Measurements from ENCODE around the gene MMP28. TPM values are rescaled to one million over a fixed set of nuclear protein-coding genes. Genes with fewer than 3 reads are reported as not detected.
A peak's percentile ranks its signal among the peaks of the same experiment; 100 is the strongest.

The MMP28 gene
- total RNA-seq, result 13.2 TPM
- polyA plus RNA-seq, result 48.6 TPM

DNA sequence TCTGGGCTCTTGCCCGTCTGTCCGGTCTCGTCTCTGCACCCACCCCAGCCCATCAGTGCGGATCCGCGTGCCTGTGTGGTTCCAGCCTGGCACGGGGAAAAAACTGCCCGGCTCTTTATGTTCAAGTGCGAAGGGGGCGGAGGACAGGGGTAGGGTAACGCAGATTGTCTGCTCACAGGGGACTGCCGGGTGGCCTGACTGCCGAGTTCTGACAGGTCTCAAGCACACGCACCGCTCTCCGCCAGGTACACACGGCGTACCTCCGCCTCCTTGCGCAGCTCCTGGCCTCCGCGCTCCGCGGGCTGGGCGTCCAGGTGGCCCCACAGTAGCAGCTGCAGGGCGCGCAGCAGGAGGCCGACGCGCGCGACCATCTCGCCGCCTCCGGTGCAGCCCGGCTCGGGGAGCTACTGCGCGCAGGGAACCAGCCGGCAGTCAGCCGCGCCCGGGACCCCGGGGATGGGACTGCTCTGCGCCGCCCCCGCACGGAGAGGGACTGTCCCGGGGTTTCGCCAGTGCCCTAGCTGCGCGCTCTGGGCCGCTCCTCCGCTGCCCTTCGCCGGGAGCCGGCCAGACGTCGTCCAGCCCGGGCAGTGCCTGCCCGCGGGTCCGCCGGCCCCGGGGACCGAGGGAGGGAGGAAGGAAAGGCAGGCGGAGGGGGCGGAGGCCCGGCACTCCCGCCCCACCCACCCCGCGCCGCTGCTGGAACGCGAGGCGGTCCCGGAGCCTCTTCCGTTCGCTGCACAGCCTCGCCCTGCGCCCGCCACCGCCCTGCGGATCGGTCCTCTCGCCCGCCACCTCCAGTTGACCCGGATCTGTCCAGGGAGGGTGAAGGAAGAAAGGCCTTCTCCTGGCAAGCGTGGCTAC is at the start of gene MMP28:
MMP28 (minus strand) TSS at position 635 of the 864 bp plus-strand sequence; CDS start at position 371, 264 bp downstream.
- no peaks in the 10 kb centered on the region for H3K36me3 ChIP-seq (ENCODE audit: insufficient read depth)
- peak within 1 kb of the TSS; percentile 25 for H3K27ac ChIP-seq (ENCODE audit: low read depth)
- H3K4me1 ChIP-seq (ENCODE audit: insufficient read depth), result no peaks in the 10 kb centered on the region
- H3K4me3 ChIP-seq (ENCODE audit: low read depth, low read length), result peak within 1 kb of the TSS; percentile 46
- DNase-seq (ENCODE audit: extremely low spot score), result no peak
- 1% methylated on average over 89 of the region's 89 CpGs for WGBS

GRCh38 chr17:35844547-35844946 is 49.1 kb upstream of the MMP28 start:
- H3K36me3 ChIP-seq (ENCODE audit: insufficient read depth), result peaks cover 13% of the 10 kb centered on the region
- no peak overlapping the region for H3K4me3 ChIP-seq (ENCODE audit: low read depth, low read length)
- H3K4me1 ChIP-seq (ENCODE audit: insufficient read depth), result no peaks in the 10 kb centered on the region
- no peak for DNase-seq (ENCODE audit: extremely low spot score)
- 97% methylated on average over 19 of the region's 19 CpGs for WGBS
- no peak overlapping the region for H3K27ac ChIP-seq (ENCODE audit: low read depth)

- peaks cover 17% of the 10 kb centered on the region for H3K36me3 ChIP-seq (ENCODE audit: insufficient read depth)
- no peaks in the 10 kb centered on the region for H3K4me1 ChIP-seq (ENCODE audit: insufficient read depth)
- 91% methylated on average over 2 of the region's 2 CpGs for WGBS
- no peak for DNase-seq (ENCODE audit: extremely low spot score)
- no peak overlapping the region for H3K27ac ChIP-seq (ENCODE audit: low read depth)
- H3K4me3 ChIP-seq (ENCODE audit: low read depth, low read length), result no peak overlapping the region
These were observed 48.3 kb upstream of the MMP28 start for GRCh38 chr17:35843698-35844097.

- 97% methylated on average over 5 of the region's 5 CpGs for WGBS
- H3K4me1 ChIP-seq (ENCODE audit: insufficient read depth), result no peaks in the 10 kb centered on the region
- DNase-seq (ENCODE audit: extremely low spot score), result no peak
- no peak overlapping the region for H3K27ac ChIP-seq (ENCODE audit: low read depth)
- H3K36me3 ChIP-seq (ENCODE audit: insufficient read depth), result peaks cover 10% of the 10 kb centered on the region
- H3K4me3 ChIP-seq (ENCODE audit: low read depth, low read length), result no peak overlapping the region
These were observed 46.8 kb upstream of the MMP28 start for GRCh38 chr17:35842239-35842638.

- Histone ChIP-seq H3K27ac (ENCODE audit: low read depth) (no peak overlapping the region), H3K4me3 (ENCODE audit: low read depth, low read length) (no peak overlapping the region), H3K36me3 (ENCODE audit: insufficient read depth) (peaks cover 9% of the 10 kb centered on the region), H3K4me1 (ENCODE audit: insufficient read depth) (no peaks in the 10 kb centered on the region)
- no peak for DNase-seq (ENCODE audit: extremely low spot score)
- WGBS, result 83% methylated on average over 4 of the region's 4 CpGs
These were observed 46.1 kb upstream of the MMP28 start for GRCh38 chr17:35841505-35841904.

GRCh38 chr17:35841101-35841500 is 45.7 kb upstream of the MMP28 start:
- Histone ChIP-seq H3K4me3 (ENCODE audit: low read depth, low read length) (no peak overlapping the region), H3K4me1 (ENCODE audit: insufficient read depth) (no peaks in the 10 kb centered on the region), H3K36me3 (ENCODE audit: insufficient read depth) (peaks cover 9% of the 10 kb centered on the region), H3K27ac (ENCODE audit: low read depth) (no peak overlapping the region)
- no peak for DNase-seq (ENCODE audit: extremely low spot score)
- WGBS, result 92% methylated on average over 3 of the region's 3 CpGs

DNA sequence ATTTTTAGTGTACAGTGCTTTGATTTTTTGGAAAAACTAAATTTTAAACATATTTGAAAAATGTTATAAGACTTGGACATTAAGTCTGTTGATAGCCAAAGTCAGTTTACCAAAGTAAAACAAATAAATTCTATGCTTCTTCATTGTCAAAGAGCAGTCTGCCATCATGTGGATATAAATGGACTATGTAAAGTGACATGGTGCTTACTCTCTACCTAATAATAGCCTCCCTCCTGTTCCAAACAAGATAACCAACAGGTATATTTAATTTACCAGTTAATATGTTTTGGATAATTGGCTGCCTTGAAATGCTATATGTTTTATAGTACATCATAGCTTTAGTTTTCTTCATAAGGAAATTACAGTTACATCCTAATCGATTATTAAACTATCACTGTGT is 29.8 kb upstream of the MMP28 start:
- Histone ChIP-seq H3K36me3 (ENCODE audit: insufficient read depth) (peaks cover 4% of the 10 kb centered on the region), H3K27ac (ENCODE audit: low read depth) (no peak overlapping the region), H3K4me1 (ENCODE audit: insufficient read depth) (no peaks in the 10 kb centered on the region), H3K4me3 (ENCODE audit: low read depth, low read length) (no peak overlapping the region)
- no peak for DNase-seq (ENCODE audit: extremely low spot score)
- WGBS, result 97% methylated on average over 1 of the region's 1 CpG

- DNase-seq (ENCODE audit: extremely low spot score), result no peak
- peaks cover 5% of the 10 kb centered on the region for H3K36me3 ChIP-seq (ENCODE audit: insufficient read depth)
- no peaks in the 10 kb centered on the region for H3K4me1 ChIP-seq (ENCODE audit: insufficient read depth)
- no peak overlapping the region for H3K4me3 ChIP-seq (ENCODE audit: low read depth, low read length)
- no peak overlapping the region for H3K27ac ChIP-seq (ENCODE audit: low read depth)
- 74% methylated on average over 2 of the region's 2 CpGs for WGBS
These were observed 25.9 kb upstream of the MMP28 start for GRCh38 chr17:35821308-35821707.

GRCh38 chr17:35819455-35819854 is 24.0 kb upstream of the MMP28 start:
- DNase-seq (ENCODE audit: extremely low spot score), result no peak
- 60% methylated on average over 1 of the region's 1 CpG for WGBS
- no peak overlapping the region for H3K27ac ChIP-seq (ENCODE audit: low read depth)
- peaks cover 5% of the 10 kb centered on the region for H3K36me3 ChIP-seq (ENCODE audit: insufficient read depth)
- peaks cover 2% of the 10 kb centered on the region for H3K4me1 ChIP-seq (ENCODE audit: insufficient read depth)
- no peak overlapping the region for H3K4me3 ChIP-seq (ENCODE audit: low read depth, low read length)

- 43% methylated on average over 1 of the region's 1 CpG for WGBS
- peaks cover 2% of the 10 kb centered on the region for H3K36me3 ChIP-seq (ENCODE audit: insufficient read depth)
- no peak for DNase-seq (ENCODE audit: extremely low spot score)
- peaks cover 2% of the 10 kb centered on the region for H3K4me1 ChIP-seq (ENCODE audit: insufficient read depth)
- no peak overlapping the region for H3K27ac ChIP-seq (ENCODE audit: low read depth)
- no peak overlapping the region for H3K4me3 ChIP-seq (ENCODE audit: low read depth, low read length)
These were observed 21.8 kb upstream of the MMP28 start for GRCh38 chr17:35817196-35817595.

DNA sequence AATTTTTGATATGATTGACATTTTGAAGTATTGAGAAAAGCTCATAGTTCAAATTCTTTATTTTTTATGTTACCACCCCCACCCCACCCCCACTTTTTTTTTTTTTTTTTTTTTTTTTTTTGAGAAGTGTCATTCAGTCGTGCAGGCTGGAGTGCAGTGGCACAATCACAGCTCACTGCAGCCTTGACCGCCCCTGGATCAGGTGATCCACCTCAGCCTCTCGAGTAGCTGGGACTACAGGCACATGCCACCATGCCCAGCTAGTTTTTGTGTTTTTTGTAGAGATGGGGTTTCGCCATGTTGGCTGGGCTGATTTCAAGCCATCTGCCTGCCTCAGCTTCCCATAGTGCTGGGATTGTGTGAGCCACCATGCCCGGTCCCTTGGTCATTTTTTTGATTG is 21.3 kb upstream of the MMP28 start:
- Histone ChIP-seq H3K36me3 (ENCODE audit: insufficient read depth) (peaks cover 2% of the 10 kb centered on the region), H3K4me3 (ENCODE audit: low read depth, low read length) (no peak overlapping the region), H3K4me1 (ENCODE audit: insufficient read depth) (peaks cover 2% of the 10 kb centered on the region), H3K27ac (ENCODE audit: low read depth) (no peak overlapping the region)
- 78% methylated on average over 5 of the region's 5 CpGs for WGBS
- no peak for DNase-seq (ENCODE audit: extremely low spot score)

DNA sequence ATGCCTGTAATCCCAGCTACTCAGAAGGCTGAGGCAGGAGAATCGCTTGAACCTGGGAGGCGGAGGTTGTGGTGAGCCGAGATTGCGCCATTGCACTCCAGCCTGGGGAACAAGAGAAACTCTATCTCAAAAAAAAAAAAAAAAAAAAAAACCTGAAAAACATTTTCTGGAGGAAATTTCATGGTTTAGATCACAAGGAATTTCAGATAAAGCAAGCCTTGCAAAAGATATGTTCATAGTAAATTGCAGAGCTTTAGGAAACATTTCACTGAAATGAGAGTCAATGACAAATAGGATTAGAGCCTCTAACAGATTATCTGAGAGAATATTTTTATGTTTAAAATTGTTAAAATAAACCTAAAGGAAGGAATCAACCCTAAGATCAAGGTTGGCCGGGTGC is 17.0 kb upstream of the MMP28 start:
- DNase-seq (ENCODE audit: extremely low spot score), result no peak
- Histone ChIP-seq H3K27ac (ENCODE audit: low read depth) (no peak overlapping the region), H3K4me3 (ENCODE audit: low read depth, low read length) (no peak overlapping the region), H3K36me3 (ENCODE audit: insufficient read depth) (no peaks in the 10 kb centered on the region), H3K4me1 (ENCODE audit: insufficient read depth) (peaks cover 2% of the 10 kb centered on the region)
- 91% methylated on average over 5 of the region's 5 CpGs for WGBS

DNA sequence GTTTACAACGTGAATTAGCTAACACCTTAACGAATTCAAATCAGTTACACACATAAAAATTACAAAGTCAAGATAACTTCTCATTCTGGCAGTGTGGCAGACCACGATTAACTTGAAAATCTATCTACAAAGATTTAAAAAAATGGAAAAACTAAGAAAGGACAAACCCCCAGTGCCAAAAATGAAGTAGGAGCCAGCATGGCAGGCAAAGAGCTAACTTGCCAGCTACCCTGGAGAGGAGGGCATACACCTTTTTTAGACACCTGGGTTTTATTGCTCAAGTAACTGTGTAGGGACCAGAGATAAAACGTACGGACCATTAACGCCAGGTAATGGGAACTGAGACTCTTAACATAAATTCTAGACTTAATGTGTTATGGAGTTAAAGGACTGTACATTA is 16.3 kb upstream of the MMP28 start:
- Histone ChIP-seq H3K36me3 (ENCODE audit: insufficient read depth) (no peaks in the 10 kb centered on the region), H3K4me3 (ENCODE audit: low read depth, low read length) (no peak overlapping the region), H3K27ac (ENCODE audit: low read depth) (no peak overlapping the region), H3K4me1 (ENCODE audit: insufficient read depth) (peaks cover 2% of the 10 kb centered on the region)
- 86% methylated on average over 6 of the region's 6 CpGs for WGBS
- DNase-seq (ENCODE audit: extremely low spot score), result no peak

GRCh38 chr17:35809855-35810461 is 14.5 kb upstream of the MMP28 start:
- H3K36me3 ChIP-seq (ENCODE audit: insufficient read depth), result no peaks in the 10 kb centered on the region
- no peaks in the 10 kb centered on the region for H3K4me1 ChIP-seq (ENCODE audit: insufficient read depth)
- H3K4me3 ChIP-seq (ENCODE audit: low read depth, low read length), result peak overlapping the region; percentile 65
- under 1% methylated on average over 24 of the region's 24 CpGs for WGBS
- peak overlapping the region; percentile 98 for H3K27ac ChIP-seq (ENCODE audit: low read depth)
- no peak for DNase-seq (ENCODE audit: extremely low spot score)
